Prostate gland (tissue), 2 donors: Measurements from ENCODE around the gene RFTN1. TPM values are rescaled to one million over a fixed set of nuclear protein-coding genes. Genes with fewer than 3 reads are reported as not detected.

Experiments
- DNase-seq: peaks from one replicate; pipeline ENCODE4 v3.0.0-alpha.2; 2019; ENCODE audit warnings: low spot score
- H3K27ac ChIP-seq, 2 donors: fragments of 200-600 bp; sonication (generic); 2 replicates each; pipeline ENCODE4 v1.5.1; 2017 to 2019
- H3K27me3 ChIP-seq: fragments of 200-600 bp; sonication (generic); replicated peaks from 2 replicates; pipeline ENCODE4 v1.5.1; 2019; ENCODE audit not compliant: insufficient read depth
- H3K36me3 ChIP-seq, 2 donors: fragments of 200-600 bp; sonication (generic); 1 replicate in 1 of 2; 2 replicates in 1 of 2; pipeline versions ENCODE4 v1.5.1 to v1.8.1; 2017 to 2019
- H3K4me1 ChIP-seq: fragments of 200-600 bp; sonication (generic); replicated peaks from 2 replicates; pipeline ENCODE4 v1.5.1; 2019
- H3K4me3 ChIP-seq, 2 donors: fragments of 200-600 bp; sonication (generic); 2 replicates each; pipeline ENCODE4 v1.5.1; 2017 to 2019
- H3K9me3 ChIP-seq: fragments of 200-600 bp; sonication (generic); 2 replicates; pipeline ENCODE4 v1.5.1; 2017
- POLR2A ChIP-seq: fragments of 450-650 bp; IDR thresholded peaks from one replicate; pipeline ENCODE4 v1.6.1; 2016; ENCODE audit warnings: antibody characterized with exemption, mild to moderate bottlenecking
- POLR2AphosphoS5 ChIP-seq: sonication (generic); formaldehyde crosslinking; IDR thresholded peaks from one replicate; pipeline ENCODE4 v1.6.1; 2017; ENCODE audit warnings: antibody characterized with exemption
- WGBS: methylation state at CpG from one replicate; pipeline ENCODE4 v1.1.5; 2018; 5-methylcytosine and 5-hydroxymethylcytosine counted together
- intact Hi-C: fragments of 100-400 bp; cut with DNase I; formaldehyde crosslinking; loops from one replicate; pipeline ENCODE4 v1.14.2; 2022
- total RNA-seq, 2 donors: library from RNA; depleted of rRNA; stranded (reverse); fragments of >200 nt; gene quantifications; one replicate each; pipeline ENCODE4 v1.1.0, GENCODE V29; 2016
- TF ChIP-seq, protein P1 (sequence below), 4 experiments: fragments of 200-600 bp in 2 of 4; fragments of 450-650 bp in 2 of 4; sonication (generic) in 2 of 4; IDR thresholded peaks; 1 replicate in 3 of 4; 2 replicates in 1 of 4; pipeline ENCODE4 v1.5.1; 2016 to 2019; ENCODE audit warnings: antibody characterized with exemption in 4 of 4, mild to moderate bottlenecking in 2 of 4, moderate library complexity in 2 of 4

Gene RFTN1
- total RNA-seq, 2 donors from 2014 or later: 7.4 to 16.1 TPM

- intact Hi-C loops: no loop called here
These were observed 52.6 kb downstream of the RFTN1 start for GRCh38 chr3:16460886-16461285.

GRCh38 chr3:16460273-16460672 is 53.2 kb downstream of the RFTN1 start:
- no peaks in the 10 kb centered on the region for H3K9me3 ChIP-seq
- no peaks in the 10 kb centered on the region for H3K27me3 ChIP-seq
- TF ChIP-seq POLR2A: no peak
- TF ChIP-seq POLR2AphosphoS5: no peak
- TF ChIP-seq, protein P1, sequence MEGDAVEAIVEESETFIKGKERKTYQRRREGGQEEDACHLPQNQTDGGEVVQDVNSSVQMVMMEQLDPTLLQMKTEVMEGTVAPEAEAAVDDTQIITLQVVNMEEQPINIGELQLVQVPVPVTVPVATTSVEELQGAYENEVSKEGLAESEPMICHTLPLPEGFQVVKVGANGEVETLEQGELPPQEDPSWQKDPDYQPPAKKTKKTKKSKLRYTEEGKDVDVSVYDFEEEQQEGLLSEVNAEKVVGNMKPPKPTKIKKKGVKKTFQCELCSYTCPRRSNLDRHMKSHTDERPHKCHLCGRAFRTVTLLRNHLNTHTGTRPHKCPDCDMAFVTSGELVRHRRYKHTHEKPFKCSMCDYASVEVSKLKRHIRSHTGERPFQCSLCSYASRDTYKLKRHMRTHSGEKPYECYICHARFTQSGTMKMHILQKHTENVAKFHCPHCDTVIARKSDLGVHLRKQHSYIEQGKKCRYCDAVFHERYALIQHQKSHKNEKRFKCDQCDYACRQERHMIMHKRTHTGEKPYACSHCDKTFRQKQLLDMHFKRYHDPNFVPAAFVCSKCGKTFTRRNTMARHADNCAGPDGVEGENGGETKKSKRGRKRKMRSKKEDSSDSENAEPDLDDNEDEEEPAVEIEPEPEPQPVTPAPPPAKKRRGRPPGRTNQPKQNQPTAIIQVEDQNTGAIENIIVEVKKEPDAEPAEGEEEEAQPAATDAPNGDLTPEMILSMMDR (IDR thresholded peaks at IDR 0.05): no peak
- H3K4me1 ChIP-seq: no peaks in the 10 kb centered on the region
- H3K27ac ChIP-seq: no peak overlapping the region
- no peak overlapping the region for H3K4me3 ChIP-seq
- intact Hi-C loops: no loop called here
- H3K36me3 ChIP-seq: no peaks in the 10 kb centered on the region
- 85% methylated on average over 4 of the region's 4 CpGs for WGBS
- no peak for DNase-seq

More at GRCh38 chr3:16460886-16461285, 52.6 kb downstream of the RFTN1 start:
- no peak overlapping the region for H3K27ac ChIP-seq
- H3K36me3 ChIP-seq: no peaks in the 10 kb centered on the region
- DNase-seq: no peak
- no peaks in the 10 kb centered on the region for H3K27me3 ChIP-seq
- WGBS: 73% methylated on average over 4 of the region's 4 CpGs
- no peaks in the 10 kb centered on the region for H3K4me1 ChIP-seq
- H3K9me3 ChIP-seq: no peaks in the 10 kb centered on the region
- no peak overlapping the region for H3K4me3 ChIP-seq
- TF ChIP-seq POLR2A: no peak
- TF ChIP-seq, protein P1 (IDR thresholded peaks at IDR 0.05): no peak
- TF ChIP-seq POLR2AphosphoS5: no peak

DNA sequence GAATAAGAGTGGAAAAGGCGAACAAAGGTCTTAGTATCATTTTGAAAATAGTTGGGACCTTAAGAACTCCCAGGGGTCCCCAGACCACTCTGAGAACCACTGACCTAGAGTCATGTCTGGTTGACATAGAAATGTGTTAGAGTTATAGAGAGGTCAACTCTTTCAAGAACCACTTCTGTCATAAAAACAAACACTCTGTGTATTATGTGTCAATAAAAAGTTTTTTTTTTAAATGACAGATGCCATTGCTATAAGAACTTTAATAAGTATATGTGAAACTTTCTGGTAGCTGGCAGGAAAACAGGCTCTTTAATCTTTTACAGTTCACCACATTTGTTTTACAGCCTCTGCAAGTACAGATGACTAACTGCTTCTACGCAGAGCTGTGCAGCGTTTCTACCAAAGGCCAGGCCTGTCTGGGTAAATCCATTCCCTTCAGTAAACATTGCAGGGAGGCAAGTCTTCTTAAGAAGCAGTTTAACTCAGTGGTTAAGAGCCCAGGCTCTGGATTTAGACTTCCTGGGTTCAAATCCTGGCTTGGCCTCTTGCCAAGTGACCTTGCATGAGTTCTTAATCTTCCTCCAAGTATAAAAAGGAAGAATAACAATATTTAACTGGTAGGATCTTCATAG is 56.6 kb downstream of the RFTN1 start:
- H3K36me3 ChIP-seq: no peaks in the 10 kb centered on the region
- DNase-seq: peak; percentile 39
- no peaks in the 10 kb centered on the region for H3K27me3 ChIP-seq
- intact Hi-C loops: no loop called here
- no peaks in the 10 kb centered on the region for H3K4me1 ChIP-seq
- 37% methylated on average over 3 of the region's 3 CpGs for WGBS
- no peak overlapping the region for H3K4me3 ChIP-seq
- H3K9me3 ChIP-seq: no peaks in the 10 kb centered on the region
- no peak overlapping the region for H3K27ac ChIP-seq
- TF ChIP-seq POLR2AphosphoS5 (no peak), POLR2A (no peak)
- TF ChIP-seq, protein P1 (IDR thresholded peaks at IDR 0.05): no peak

- 92% methylated on average over 8 of the region's 8 CpGs for WGBS
- no peak for TF ChIP-seq POLR2AphosphoS5
- TF ChIP-seq, protein P1 (IDR thresholded peaks at IDR 0.05): no peak
- TF ChIP-seq POLR2A: no peak
- Histone ChIP-seq H3K36me3 (no peaks in the 10 kb centered on the region), H3K4me1 (no peaks in the 10 kb centered on the region), H3K4me3 (no peak overlapping the region), H3K9me3 (no peaks in the 10 kb centered on the region), H3K27me3 (no peaks in the 10 kb centered on the region), H3K27ac (no peak overlapping the region)
- intact Hi-C loops: no loop called here
- no peak for DNase-seq
These were observed 57.5 kb downstream of the RFTN1 start for GRCh38 chr3:16455966-16456365.

DNA sequence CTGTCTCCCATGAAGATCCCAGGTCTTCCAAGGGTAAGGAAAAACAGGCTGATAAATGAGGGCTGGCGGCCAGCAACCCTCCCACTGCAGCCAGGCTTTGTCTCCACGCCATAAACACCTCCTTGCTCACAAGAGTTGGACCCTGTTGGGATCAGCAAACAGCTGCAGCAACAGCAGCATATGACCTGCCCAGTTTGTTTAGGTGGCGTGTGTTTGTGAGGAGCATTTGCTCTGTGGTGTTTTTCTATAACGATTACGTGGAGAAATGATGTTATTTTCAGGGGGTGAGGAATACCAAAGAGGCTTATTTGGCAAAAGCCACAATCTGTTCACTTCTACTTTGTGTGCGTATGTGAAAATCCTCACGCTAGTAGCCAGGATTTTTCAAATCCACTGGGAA is 58.5 kb downstream of the RFTN1 start:
- H3K9me3 ChIP-seq: no peaks in the 10 kb centered on the region
- 75% methylated on average over 7 of the region's 7 CpGs for WGBS
- TF ChIP-seq, protein P1 (IDR thresholded peaks at IDR 0.05): no peak
- TF ChIP-seq POLR2A (no peak), POLR2AphosphoS5 (no peak)
- H3K27me3 ChIP-seq: no peaks in the 10 kb centered on the region
- no peak for DNase-seq
- intact Hi-C loops: no loop called here
- H3K4me1 ChIP-seq: no peaks in the 10 kb centered on the region
- no peak overlapping the region for H3K4me3 ChIP-seq
- no peak overlapping the region for H3K27ac ChIP-seq
- no peaks in the 10 kb centered on the region for H3K36me3 ChIP-seq
